ENCODE measurements around the gene TRMT61A. TPM values are rescaled to one million over a fixed set of nuclear protein-coding genes. Genes with fewer than 3 reads are reported as not detected.

The TRMT61A gene
- total RNA-seq, 1 donor, result 8.2 TPM

DNA sequence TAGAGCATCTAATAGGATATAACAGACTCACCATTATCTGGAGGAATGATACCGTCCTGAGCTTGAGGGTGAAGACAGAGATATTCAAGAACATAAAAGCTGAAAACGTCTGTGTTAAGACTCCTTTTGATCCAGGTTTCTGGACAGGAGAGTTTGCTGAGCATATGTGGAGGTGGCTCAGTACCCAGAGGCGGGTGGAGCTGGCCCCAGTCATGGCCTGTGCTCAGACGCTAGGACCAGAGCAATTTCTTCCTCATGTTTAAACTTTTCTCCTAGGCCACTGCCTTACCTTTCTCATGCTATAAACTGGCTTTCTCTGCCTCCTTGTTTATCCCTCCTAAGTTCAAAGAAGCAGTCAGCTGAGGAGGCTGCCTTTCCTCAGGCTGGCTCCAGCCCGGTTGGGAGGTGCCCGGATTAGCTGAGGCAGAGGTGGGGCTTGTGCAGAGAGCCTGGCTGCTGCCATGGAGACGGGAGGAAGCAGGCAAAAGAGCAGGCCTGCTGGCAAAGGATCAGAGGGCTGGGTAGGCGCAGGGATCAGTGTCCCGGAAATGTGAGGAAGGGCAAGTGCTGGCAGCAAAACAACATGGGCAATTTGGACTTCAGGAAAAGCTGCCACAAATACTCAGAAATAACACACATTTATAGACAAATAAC, 47.5 kb downstream of the TRMT61A start:
- no peak overlapping the region for H3K4me3 ChIP-seq (ENCODE audit: low read depth, low read length)

DNA sequence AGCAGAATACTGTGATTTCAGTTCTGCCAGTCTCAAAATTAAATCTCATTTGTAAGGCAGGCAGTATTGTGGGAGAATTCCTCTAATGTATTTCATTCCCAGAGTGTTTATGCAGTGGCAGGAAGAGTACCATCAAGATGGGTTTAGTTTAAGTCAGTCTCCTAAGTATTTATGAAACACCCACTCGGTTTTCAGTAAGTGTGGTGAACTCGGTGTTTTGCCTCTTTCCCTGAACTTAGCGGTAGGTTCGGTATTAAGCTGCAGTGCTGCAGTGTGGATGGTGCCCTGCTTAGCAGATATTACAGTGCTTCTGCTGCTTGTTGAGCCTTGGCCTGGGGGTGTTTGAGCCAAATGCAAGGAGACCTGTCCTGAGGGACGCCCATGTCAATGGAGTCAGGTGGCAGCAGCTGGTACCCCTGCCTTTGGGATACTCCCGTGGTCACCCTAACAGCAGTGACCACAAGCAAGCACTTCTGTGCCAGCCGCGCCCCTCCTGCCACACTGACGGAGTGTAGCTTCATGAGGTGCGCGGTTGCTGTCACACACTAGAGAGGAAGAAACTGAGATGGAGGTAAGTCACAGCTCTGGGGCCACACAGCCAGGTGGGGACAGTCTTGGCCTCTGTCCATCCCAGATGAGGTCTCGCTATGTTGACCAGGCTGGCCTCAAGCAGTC, 49.5 kb downstream of the TRMT61A start:
- no peak overlapping the region for H3K4me3 ChIP-seq (ENCODE audit: low read depth, low read length)
- TF ChIP-seq, protein P1, sequence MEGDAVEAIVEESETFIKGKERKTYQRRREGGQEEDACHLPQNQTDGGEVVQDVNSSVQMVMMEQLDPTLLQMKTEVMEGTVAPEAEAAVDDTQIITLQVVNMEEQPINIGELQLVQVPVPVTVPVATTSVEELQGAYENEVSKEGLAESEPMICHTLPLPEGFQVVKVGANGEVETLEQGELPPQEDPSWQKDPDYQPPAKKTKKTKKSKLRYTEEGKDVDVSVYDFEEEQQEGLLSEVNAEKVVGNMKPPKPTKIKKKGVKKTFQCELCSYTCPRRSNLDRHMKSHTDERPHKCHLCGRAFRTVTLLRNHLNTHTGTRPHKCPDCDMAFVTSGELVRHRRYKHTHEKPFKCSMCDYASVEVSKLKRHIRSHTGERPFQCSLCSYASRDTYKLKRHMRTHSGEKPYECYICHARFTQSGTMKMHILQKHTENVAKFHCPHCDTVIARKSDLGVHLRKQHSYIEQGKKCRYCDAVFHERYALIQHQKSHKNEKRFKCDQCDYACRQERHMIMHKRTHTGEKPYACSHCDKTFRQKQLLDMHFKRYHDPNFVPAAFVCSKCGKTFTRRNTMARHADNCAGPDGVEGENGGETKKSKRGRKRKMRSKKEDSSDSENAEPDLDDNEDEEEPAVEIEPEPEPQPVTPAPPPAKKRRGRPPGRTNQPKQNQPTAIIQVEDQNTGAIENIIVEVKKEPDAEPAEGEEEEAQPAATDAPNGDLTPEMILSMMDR (IDR thresholded peaks at IDR 0.05; ENCODE audit: insufficient read depth, low read depth, low read length), result no peak
- DNase-seq (ENCODE audit: low read depth), result no peak

More for the DNA sequence above, 47.5 kb downstream of the TRMT61A start:
- peak; percentile 97 for DNase-seq (ENCODE audit: low read depth)
- TF ChIP-seq, protein P1 (IDR thresholded peaks at IDR 0.05; ENCODE audit: insufficient read depth, low read depth, low read length), result no peak

- no peak overlapping the region for H3K4me3 ChIP-seq (ENCODE audit: low read depth, low read length)
- DNase-seq (ENCODE audit: low read depth), result no peak
- TF ChIP-seq, protein P1 (IDR thresholded peaks at IDR 0.05; ENCODE audit: insufficient read depth, low read depth, low read length), result no peak
Measured at GRCh38 chr14:103581206-103581605, 52.2 kb downstream of the TRMT61A start.

DNA sequence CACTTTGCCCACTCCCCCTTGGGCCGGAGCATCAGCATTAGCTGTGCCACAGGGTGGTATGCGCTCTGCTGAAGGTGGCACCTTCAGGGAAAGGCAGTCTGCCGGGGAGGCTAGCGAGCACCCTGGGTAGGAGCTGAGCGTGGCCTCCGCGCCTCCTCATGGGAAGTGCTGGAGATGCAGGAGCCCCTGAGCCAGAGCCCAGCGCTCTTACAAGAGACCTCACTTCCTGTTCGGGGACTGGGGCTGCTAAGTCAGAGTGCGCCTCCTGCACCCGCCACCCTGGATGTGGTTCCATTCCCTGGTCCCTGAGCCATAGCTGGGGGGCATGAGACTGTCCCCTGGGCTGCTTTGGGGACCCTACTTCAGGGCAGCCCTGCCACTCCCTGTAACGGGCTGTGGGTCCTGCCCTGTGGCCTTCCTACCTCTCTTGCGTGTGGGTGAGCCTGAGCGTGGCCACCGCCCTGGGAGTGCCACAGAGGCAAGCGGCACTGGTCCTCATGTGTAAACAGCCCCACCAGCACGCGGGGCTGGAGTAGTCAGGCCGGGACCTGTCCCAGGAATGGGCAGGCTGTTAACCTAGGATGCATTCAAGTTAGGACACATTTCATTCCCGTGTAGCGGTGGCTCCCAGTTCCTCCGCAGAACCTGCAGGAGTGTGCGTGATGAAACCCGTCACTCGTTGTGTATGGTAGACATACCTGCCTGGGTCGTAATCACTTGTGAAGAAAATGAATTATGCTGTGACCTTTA, 53.1 kb downstream of the TRMT61A start:
- TF ChIP-seq, protein P1 (IDR thresholded peaks at IDR 0.05; ENCODE audit: insufficient read depth, low read depth, low read length), result no peak
- no peak for DNase-seq (ENCODE audit: low read depth)
- H3K4me3 ChIP-seq (ENCODE audit: low read depth, low read length), result no peak overlapping the region

DNA sequence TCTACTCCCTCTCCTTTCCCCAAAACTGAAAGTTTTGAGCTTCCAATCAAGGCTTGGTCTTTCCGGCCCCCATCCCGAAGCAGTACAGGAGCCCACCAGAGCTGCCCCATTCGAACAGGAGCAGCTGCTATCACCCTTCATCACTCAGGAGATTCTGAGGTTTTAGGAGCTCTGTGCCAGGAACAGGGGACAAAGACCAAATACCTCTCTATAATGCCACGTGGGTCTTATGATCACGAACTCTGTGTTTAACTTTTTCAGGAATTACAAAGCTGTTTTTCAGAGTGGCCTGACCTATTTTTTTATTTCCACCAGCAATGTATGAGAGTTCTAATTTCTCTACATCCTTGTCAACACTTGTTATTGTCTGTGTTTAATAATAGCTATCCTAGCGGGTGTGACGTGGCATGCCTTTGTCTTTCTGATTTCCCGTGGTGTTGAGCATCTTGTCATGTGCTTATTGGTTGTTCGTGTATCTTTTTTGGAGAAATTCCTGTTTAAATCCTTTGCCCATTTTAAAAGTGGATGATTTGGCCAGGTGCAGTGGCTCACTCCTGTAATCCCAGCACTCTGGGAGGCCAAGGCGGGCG, 55.4 kb downstream of the TRMT61A start:
- H3K4me3 ChIP-seq (ENCODE audit: low read depth, low read length), result no peak overlapping the region
- TF ChIP-seq, protein P1 (IDR thresholded peaks at IDR 0.05; ENCODE audit: insufficient read depth, low read depth, low read length), result no peak
- no peak for DNase-seq (ENCODE audit: low read depth)

Small RNA genes within 50 kb of the gene (small RNA-seq; reads per million reads assigned to genes)
- not detected for gene RNU4-68P
- gene RNU7-160P, result not detected

Other genes starting within 250 kb of the TRMT61A start
- 122 and 124 TPM in 2 replicates for gene EIF5, start 195.0 kb upstream of the TRMT61A start, total RNA-seq
- gene MARK3, start 143.8 kb upstream of the TRMT61A start, total RNA-seq, result 79.2 and 108 TPM in 2 replicates
- gene CKB, start 6.4 kb upstream of the TRMT61A start, total RNA-seq, result 9.0 and 17.7 TPM in 2 replicates
- gene BAG5, start 33.5 kb downstream of the TRMT61A start, total RNA-seq, result 28.3 and 42.7 TPM in 2 replicates
- gene COA8, start 33.8 kb downstream of the TRMT61A start, total RNA-seq, result 22.9 and 32.0 TPM in 2 replicates
- gene KLC1, start 100.0 kb downstream of the TRMT61A start, total RNA-seq, result 217 and 237 TPM in 2 replicates
- gene XRCC3, start 186.3 kb downstream of the TRMT61A start, total RNA-seq, result 10.0 and 11.7 TPM in 2 replicates
- gene ZFYVE21, start 186.6 kb downstream of the TRMT61A start, total RNA-seq, result 35.1 and 53.5 TPM in 2 replicates

All from fibroblast of villous mesenchyme (primary cell).